ENCODE data around the gene CCDC69. TPM values are rescaled to one million over a fixed set of nuclear protein-coding genes. Genes with fewer than 3 reads are reported as not detected.

Gene CCDC69
- total and polyA plus RNA-seq, 10 of the 15 experiments (the other 5 are each of a cell fraction or from before 2014, with no cell fraction given), result 13.5 to 106 (median 70.1) TPM

- TF ChIP-seq BCL3 (IDR thresholded peaks at IDR 0.05; ENCODE audit: borderline replicate concordance, insufficient read depth, low read depth, low read length, poor library complexity, severe bottlenecking), result no peak
- TF ChIP-seq NR2C2 (IDR thresholded peaks at IDR 0.05; ENCODE audit: borderline replicate concordance, control insufficient read depth, insufficient read length, low read depth), result no peak
- TF ChIP-seq KAT2A (conservative IDR thresholded peaks at IDR 0.05; ENCODE audit: control insufficient read depth, low read depth, low read length), result no peak
- no peak for TF ChIP-seq MLLT1 (IDR thresholded peaks at IDR 0.05)
- TF ChIP-seq GABPA (IDR thresholded peaks at IDR 0.05; ENCODE audit: low read depth), result no peak
- TF ChIP-seq PAX8 (IDR thresholded peaks at IDR 0.05), result no peak
- no peak for TF ChIP-seq JUND (IDR thresholded peaks at IDR 0.05; ENCODE audit: low read depth, low read length)
- no peak for TF ChIP-seq RBBP5 (conservative IDR thresholded peaks at IDR 0.05)
Observed at GRCh38 chr5:151158287-151158661, 65.6 kb downstream of the CCDC69 start (continued).

All from GM12878 (cell line).